WI38 (cell line): ENCODE measurements around the gene MACROD2.

Source experiments
- H3K4me3 ChIP-seq: 2 replicates; pipeline ENCODE4 v1.5.1; 2011; ENCODE audit warnings: low read depth, mild to moderate bottlenecking, control low read depth, low read length
- TF ChIP-seq, protein P1 (sequence below): IDR thresholded peaks from 2 replicates; pipeline ENCODE4 v1.5.1; 2012; ENCODE audit warnings: low read depth, mild to moderate bottlenecking, control low read depth, low read length

Gene MACROD2

DNA sequence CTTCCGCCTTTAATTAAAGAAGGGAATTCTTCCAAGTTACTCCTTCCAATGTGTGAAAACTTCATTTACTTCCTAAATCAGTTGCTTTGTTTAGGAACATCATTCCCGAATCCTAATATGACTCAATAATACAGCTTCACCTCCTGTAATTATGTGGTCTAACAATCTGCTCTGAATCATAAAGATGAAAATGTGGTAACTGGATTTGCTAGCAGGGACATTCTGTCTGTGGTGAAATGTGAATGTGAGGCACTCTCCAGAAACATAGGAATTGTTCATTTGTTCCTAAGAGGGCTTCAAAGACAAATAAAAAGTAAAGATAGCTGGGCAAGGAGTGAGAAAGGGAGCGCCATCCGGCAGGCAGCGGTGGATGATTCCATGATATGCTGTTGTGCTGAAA lies 1899.8 kb downstream of the MACROD2 start:
- no peak overlapping the region for H3K4me3 ChIP-seq
- TF ChIP-seq, protein P1, sequence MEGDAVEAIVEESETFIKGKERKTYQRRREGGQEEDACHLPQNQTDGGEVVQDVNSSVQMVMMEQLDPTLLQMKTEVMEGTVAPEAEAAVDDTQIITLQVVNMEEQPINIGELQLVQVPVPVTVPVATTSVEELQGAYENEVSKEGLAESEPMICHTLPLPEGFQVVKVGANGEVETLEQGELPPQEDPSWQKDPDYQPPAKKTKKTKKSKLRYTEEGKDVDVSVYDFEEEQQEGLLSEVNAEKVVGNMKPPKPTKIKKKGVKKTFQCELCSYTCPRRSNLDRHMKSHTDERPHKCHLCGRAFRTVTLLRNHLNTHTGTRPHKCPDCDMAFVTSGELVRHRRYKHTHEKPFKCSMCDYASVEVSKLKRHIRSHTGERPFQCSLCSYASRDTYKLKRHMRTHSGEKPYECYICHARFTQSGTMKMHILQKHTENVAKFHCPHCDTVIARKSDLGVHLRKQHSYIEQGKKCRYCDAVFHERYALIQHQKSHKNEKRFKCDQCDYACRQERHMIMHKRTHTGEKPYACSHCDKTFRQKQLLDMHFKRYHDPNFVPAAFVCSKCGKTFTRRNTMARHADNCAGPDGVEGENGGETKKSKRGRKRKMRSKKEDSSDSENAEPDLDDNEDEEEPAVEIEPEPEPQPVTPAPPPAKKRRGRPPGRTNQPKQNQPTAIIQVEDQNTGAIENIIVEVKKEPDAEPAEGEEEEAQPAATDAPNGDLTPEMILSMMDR = no peak

DNA sequence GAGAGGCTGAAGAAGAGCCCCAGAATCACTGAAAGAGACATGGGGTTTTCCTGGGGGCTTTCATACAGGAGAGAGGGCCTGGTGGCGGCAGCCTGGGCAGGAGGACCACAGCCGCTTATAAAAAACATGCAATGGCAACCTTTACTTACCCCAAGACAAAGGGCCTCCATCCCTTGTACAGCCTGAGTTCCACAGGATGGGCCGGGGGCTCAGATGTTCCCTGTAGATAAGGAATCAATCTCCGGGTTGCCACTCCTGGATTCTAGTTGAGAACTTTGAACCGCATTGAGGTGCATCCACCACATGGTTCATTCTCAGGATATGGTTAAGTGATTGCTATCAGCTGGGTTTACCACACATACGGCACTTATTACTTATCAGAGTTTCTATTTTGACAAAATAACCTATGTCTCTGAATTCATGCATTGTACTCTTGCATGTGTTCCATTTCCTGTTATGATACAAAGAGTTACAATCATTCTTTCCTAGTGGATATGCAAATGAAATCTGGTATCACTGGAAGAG lies 1900.3 kb downstream of the MACROD2 start:
- H3K4me3 ChIP-seq = no peak overlapping the region
- TF ChIP-seq, protein P1 = no peak

DNA sequence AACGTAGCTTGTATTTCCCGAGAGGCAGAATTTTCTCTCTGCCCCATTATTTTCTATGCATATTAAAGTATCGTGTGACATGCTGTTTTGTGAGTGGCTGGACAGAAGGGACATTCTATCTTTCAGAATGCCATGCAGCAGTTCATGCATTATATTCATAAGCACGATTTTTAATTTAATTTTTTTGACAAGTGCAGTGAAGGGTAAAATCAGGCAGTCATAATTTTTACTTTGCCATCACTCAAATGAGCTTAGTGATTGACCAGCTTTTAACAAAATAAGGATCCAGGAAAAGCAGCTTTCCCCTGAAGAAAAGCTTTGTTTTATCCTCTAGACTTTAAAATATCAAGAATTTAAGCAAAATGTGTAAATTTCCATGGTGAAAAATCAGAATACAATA lies 1904.7 kb downstream of the MACROD2 start:
- H3K4me3 ChIP-seq = no peak overlapping the region
- TF ChIP-seq, protein P1 = no peak

DNA sequence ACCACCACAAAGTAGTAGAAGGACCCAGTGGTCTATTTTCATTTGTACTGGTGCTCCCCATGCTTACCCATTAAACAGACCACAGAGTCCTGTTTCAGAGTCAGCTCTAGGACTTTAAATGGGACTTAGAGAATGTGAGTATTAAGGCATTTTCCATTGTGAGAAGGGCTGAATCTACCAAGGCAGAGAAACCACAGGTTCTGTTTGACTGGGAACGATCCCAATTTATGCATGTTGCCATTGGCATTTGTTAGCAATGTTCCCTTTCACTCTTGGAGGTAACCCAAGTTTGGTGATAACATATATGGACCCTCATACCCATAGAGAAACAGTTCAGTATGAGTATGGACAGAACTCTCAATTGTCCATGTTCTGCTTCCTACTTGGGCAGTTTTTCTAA lies 1905.1 kb downstream of the MACROD2 start:
- H3K4me3 ChIP-seq = no peak overlapping the region
- TF ChIP-seq, protein P1 = no peak

DNA sequence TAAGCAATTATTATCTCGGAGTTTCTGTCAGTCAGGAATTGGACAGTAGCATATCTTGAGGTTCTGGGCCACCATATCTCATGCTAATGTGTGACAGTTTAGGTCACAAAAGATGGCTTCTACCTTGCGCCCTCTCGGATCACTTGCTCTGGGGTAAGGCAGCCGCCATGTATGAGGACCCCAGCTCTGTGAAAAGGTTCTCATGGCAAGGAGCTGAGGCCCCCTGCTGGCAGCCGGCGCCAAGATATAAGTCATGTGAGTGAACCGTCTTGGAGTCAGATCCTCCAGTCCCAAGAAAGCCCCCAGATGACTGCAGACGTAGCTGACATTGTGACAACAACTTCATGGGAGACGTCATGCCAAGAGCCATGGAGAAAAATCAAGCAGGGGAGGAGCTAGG lies 1907.2 kb downstream of the MACROD2 start:
- H3K4me3 ChIP-seq = no peak overlapping the region
- TF ChIP-seq, protein P1 = no peak

DNA sequence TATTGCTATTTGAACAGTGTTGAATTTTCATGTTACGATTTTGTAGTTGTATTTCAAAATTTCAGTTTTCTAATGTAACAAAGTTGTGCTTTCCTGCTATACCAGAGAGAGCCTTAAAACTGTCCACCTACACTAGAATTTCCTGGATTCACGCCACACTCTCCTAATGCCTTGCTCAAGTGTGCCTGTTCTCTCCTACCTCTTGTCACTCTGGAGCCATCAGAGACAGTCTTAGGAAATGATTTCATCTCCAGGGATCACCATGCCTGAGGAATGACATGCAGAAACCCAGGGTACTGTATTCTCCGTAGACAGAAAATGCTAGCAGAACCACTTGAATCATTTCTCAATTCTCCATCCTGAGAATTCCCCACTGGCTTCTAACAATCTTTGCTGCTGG lies 1910.3 kb downstream of the MACROD2 start:
- TF ChIP-seq, protein P1 = no peak
- H3K4me3 ChIP-seq = no peak overlapping the region

DNA sequence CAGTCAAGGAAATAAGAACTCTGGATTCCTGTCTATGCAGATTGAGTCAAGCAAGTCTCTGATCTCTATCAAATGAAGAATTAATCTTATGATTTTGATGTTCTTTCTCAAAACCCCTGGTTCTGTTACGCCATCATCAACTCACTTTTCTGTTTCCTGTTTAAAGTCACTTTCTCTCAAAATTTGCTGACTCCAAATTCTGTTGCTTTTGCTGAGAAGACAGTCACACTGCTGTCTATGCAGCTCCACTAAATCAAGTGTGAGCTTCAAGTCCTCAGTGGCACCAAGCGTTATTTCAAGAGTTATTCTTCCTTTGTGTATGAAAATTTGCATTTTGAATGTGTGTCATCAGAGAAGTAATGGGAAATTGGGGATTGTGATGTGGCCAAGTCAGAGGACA lies 1914.7 kb downstream of the MACROD2 start:
- H3K4me3 ChIP-seq = no peak overlapping the region
- TF ChIP-seq, protein P1 = no peak
